GM23248 (cell line): ENCODE data around the gene KDM3B.

Experiments
- EZH2 ChIP-seq: fragments of 200-600 bp; sonication (generic); IDR thresholded peaks from 2 replicates; pipeline ENCODE4 v1.6.1; 2018; ENCODE audit warnings: antibody characterized with exemption, mild to moderate bottlenecking; ENCODE audit not compliant: insufficient read depth, poor library complexity, severe bottlenecking
- EZH2phosphoT487 ChIP-seq: fragments of 200-600 bp; sonication (generic); IDR thresholded peaks from 2 replicates; pipeline ENCODE4 v1.6.1; 2018; ENCODE audit warnings: antibody characterized with exemption, moderate library complexity, mild to moderate bottlenecking, low read depth; ENCODE audit not compliant: insufficient read depth

DNA sequence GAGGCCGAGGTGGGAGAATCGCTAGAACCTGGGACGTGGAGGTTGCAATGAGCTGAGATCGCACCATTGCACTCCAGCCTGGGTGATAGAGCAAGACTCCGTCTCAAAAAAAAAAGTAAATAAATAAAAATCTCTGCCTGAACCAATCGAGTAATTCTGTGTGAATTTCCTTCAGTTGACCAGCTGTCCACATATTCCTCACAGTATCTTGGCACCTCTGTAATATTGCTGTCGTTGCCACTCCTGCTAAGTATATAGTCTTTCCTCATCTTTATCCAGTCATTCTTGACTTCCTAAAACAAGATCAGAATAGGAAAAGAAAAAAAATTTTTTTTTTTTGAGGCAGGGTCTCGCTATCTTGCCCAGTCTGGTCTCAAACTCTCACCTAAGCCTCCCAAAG is 29.9 kb downstream of the KDM3B start:
- TF ChIP-seq EZH2 (no peak), EZH2phosphoT487 (no peak)
